ENCODE results near the gene RAB26.

RAB26 gene

GRCh38 chr16:2163211-2163881 is 14.9 kb downstream of the RAB26 start:
- no peak for DNase-seq

GRCh38 chr16:2165861-2166260 is 17.4 kb downstream of the RAB26 start:
- DNase-seq: no peak

GRCh38 chr16:2166263-2167067 is 18.0 kb downstream of the RAB26 start:
- DNase-seq: no peak

GRCh38 chr16:2167068-2167638 is 18.7 kb downstream of the RAB26 start:
- DNase-seq: no peak

- no peak for DNase-seq
Measured at GRCh38 chr16:2170080-2170479, 21.7 kb downstream of the RAB26 start.

GRCh38 chr16:2170587-2171435 is 22.4 kb downstream of the RAB26 start:
- DNase-seq: no peak

- DNase-seq: no peak
Measured at GRCh38 chr16:2171601-2172178, 23.3 kb downstream of the RAB26 start.

GRCh38 chr16:2172688-2173335 is 24.4 kb downstream of the RAB26 start:
- DNase-seq: no peak

- no peak for DNase-seq
Measured at GRCh38 chr16:2173366-2173765, 24.9 kb downstream of the RAB26 start.

GRCh38 chr16:2173916-2174315 is 25.5 kb downstream of the RAB26 start:
- DNase-seq: no peak

GRCh38 chr16:2174396-2175131 is 26.1 kb downstream of the RAB26 start:
- DNase-seq: no peak

- DNase-seq: no peak
Measured at GRCh38 chr16:2175454-2175853, 27.0 kb downstream of the RAB26 start.

- DNase-seq: no peak
Measured at GRCh38 chr16:2176047-2176446, 27.6 kb downstream of the RAB26 start.

- no peak for DNase-seq
Measured at GRCh38 chr16:2177101-2177500, 28.7 kb downstream of the RAB26 start.

- DNase-seq: no peak
Measured at GRCh38 chr16:2177561-2177960, 29.1 kb downstream of the RAB26 start.

GRCh38 chr16:2178321-2179106 is 30.1 kb downstream of the RAB26 start:
- peak; percentile 58 for DNase-seq

GRCh38 chr16:2179107-2179501 is 30.7 kb downstream of the RAB26 start:
- no peak for DNase-seq

GRCh38 chr16:2179576-2179975 is 31.2 kb downstream of the RAB26 start:
- no peak for DNase-seq

- DNase-seq: no peak
Measured at GRCh38 chr16:2180461-2180860, 32.0 kb downstream of the RAB26 start.
